ENCODE results near the gene FEZF2.

FEZF2 gene

GRCh38 chr3:62373215-62373614 is at the start of gene FEZF2:
Gene FEZF2, minus strand, starts transcription at chr3:62373550. Its CDS starts 682 bp downstream, at chr3:62372868.
- DNase-seq = no peak

DNA sequence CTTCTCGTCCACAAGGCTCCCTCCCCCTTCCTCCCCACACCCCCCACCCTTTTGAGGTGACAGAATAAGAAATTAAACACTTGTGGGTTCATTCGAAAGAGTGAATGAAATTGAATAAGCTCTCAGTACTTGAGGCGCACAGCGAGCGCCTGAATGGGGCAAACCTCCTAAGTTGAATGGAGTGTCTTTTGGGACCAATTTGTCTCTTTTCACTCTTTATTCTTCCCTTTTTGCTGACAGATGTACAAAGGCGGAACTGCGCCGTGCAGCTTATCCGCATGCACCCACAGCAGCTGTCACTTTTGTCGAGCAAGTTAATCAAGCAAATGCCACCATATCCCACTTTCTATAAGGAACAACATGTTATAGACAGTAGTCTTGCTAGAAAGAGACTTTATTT is 47.9 kb upstream of the FEZF2 start:
- DNase-seq = no peak

DNA sequence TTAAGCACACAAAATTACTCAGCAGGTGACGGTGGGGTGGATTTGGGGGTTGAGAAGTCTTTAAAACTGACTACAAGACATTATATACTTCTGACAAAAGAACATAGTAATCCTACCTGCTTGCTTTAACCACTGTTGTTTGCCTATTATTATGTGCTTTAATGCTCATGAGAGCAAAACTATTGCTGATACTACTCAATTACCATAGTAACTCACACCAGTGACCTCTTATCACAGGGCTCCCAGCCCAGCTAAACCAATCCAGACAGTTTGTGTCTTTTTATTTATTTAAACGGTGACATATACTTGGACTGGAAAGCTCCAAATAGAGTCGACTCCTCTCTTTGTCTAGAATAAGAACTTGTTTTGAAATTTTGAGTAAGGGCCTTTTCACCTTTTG is 42.8 kb upstream of the FEZF2 start:
- DNase-seq = no peak

- DNase-seq = no peak
Measured at GRCh38 chr3:62415312-62415801, 42.0 kb upstream of the FEZF2 start.

DNA sequence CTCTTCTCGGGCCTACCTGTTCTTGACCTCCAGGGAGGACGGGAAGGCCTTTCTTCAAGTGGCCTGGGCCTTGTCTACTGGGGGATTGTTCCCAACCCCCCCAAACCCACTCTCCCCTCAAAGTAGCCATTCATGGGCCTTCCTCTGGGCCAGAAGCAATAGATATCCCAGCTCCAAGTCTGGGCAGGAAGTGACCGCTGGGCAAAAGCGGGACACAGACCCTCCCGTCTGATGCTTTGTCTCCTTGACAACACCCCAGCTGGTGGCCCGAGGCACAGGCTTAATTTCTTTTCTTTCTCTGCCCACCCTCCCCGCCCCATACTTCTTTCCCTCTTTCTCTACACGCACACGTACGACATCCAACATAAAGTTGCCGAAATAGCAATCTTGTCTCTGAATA is 41.4 kb upstream of the FEZF2 start:
- no peak for DNase-seq

DNA sequence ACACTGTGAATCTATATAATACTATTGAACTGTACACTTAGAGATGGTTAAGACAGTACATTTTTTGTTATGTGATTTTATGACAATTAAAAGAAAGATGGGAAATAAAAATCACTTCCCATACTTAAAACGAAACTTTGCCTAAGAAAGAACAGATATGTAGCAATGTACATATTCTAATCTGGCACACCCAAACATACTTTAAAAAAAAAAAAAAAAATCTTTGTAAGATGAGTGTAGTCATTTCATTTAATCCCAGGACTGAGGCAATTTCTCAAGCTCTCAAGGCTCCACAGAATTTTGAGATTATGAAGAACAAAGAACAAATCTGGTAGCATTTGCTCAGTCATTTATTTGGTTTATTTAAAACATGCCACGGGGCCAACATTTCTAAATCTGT is 40.3 kb upstream of the FEZF2 start:
- no peak for DNase-seq

GRCh38 chr3:62406945-62407344 is 33.6 kb upstream of the FEZF2 start:
- DNase-seq = no peak

DNA sequence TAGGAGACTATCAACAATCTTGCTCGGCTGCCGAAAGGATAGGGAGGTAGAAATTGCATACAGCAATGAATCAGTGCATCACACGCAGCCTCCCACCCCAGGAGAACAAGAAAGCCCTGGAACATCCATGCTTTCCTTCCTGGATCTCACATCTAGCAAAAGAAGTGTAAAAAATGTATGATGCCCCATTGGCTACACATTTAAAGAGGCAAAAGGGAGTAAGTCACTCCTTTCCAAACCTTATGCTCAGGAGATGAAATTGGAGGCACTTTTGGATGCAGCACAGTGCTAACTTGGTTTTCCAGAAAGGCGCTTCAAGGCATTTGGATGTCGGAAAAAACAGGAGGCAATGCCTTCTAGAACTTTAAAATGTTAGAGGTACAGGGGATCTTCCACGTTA is 32.2 kb upstream of the FEZF2 start:
- DNase-seq = no peak

DNA sequence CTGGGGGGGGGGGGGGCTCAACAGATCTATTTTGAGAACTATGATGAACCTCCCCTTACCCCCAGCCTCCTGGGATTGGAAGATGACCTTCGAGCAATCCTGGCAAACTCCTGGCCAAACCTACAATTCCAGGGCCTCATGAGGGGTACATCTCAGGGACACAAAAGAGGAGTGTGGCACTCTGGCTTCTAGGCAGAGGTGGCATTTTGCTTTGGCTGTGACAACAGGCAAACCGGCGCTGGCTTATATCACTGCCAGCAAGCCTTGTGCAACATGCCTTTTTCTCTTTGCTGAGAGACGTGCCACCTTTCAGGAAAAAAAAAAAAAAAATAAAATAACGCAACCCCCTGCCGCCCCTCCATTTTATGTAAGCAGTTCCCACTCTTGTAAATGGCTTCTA is 31.8 kb upstream of the FEZF2 start:
- DNase-seq = no peak

GRCh38 chr3:62404321-62404720 is 31.0 kb upstream of the FEZF2 start:
- DNase-seq = no peak

DNA sequence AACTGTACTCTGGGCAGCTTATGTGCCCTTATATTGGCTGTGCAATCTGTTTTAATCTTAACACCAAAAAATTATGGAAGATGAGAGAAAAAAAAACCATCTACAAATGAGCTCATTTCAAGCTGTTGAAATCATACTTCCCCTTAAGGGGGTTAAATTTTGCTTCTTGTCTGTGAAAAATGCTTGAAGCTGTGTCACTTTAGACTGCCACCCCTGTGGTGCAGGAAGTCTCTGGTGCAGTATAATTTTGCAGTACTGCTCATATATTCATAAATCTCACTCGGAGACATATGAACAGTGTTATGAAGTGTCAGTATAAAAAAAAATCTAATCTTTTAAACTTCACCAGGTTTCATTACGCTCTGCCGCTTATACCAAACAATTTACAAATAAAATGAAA is 30.4 kb upstream of the FEZF2 start:
- DNase-seq = no peak

DNA sequence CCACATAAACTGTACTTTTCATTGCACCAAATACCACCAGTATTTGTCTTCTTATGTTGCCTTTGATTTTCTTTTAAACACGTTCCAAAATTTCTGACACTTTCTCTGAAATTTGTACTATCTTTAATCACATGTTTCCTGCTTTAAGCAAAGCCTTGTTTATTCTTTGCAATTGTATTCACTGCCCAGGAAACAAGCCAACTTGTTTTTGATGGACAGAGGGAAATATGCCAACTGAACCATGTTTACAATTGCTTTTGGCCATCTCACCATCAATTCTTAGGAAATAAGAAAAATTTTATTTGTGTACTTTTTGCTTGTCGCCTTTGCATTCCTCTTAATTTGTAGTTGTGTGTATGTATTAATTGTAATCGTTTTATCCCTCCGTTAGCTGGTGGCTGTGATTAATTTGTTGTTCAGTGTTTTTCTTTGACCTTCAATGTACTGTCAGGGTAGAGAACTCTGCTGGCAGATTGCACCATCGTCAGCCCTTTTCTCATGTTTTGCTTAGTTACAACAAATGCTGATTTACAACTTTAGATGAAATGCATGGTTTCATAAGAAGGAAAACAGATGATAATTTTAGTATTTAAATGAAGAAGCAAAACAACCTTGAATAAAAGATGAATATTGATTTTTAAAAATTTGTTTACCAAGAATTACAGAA is 19.4 kb upstream of the FEZF2 start:
- DNase-seq = no peak

- no peak for DNase-seq
Measured at GRCh38 chr3:62387251-62387650, 13.9 kb upstream of the FEZF2 start.

- DNase-seq = no peak
Measured at GRCh38 chr3:62379321-62379798, 6.0 kb upstream of the FEZF2 start.

- no peak for DNase-seq
Measured at GRCh38 chr3:62378921-62379320, 5.6 kb upstream of the FEZF2 start.

GRCh38 chr3:62378311-62378789 is 5.0 kb upstream of the FEZF2 start:
- DNase-seq = no peak

- DNase-seq = no peak
Measured at GRCh38 chr3:62376906-62377877, 3.8 kb upstream of the FEZF2 start.

- no peak for DNase-seq
Measured at GRCh38 chr3:62376454-62376720, 3.0 kb upstream of the FEZF2 start.

GRCh38 chr3:62375655-62376453 is 2.5 kb upstream of the FEZF2 start:
- DNase-seq = no peak

DNA sequence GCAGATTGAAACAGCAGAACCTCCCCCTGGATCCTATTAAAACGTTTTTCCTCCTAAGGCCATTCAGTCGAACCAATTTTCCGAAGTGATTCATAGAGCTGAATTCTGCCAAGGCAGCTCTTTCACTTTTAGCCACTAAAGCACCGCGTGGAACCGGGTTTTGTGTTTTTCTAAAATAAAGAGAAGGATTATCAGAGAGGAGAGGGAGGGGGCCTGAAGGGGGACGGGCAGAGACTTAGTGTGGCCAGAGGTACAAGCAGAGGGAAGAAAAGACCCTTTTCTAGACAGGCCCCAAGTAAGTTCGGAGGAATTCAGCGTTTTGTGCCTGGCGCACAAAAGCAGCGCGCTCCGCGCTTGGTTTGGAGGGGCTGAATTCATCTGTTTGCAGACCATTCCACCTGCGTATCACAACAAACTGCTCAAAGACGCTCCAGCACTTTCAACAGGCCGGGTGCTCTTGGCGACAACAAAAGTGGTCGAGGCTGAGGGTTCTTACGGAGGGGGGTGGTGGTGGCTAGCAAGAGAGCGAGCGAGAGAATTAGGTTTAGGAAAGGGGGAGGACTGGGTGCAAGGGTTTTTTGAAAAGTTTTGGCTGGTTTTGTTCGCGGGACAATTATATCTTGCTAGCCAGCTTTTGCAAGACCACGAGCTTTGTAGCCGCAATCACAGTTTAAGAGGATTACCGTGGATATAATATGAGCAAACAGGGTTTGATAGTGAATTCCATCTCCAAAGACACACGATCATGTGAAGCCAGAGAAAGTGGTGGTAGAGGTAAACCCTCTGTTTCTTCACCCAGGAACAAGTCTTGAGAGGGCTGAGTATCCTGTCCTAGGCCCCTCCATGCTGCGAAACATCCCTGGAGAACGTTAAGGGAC is 1.2 kb upstream of the FEZF2 start:
- DNase-seq = no peak

- no peak for DNase-seq
Measured at GRCh38 chr3:62373714-62374333, 474 bp upstream of the FEZF2 start.

DNA sequence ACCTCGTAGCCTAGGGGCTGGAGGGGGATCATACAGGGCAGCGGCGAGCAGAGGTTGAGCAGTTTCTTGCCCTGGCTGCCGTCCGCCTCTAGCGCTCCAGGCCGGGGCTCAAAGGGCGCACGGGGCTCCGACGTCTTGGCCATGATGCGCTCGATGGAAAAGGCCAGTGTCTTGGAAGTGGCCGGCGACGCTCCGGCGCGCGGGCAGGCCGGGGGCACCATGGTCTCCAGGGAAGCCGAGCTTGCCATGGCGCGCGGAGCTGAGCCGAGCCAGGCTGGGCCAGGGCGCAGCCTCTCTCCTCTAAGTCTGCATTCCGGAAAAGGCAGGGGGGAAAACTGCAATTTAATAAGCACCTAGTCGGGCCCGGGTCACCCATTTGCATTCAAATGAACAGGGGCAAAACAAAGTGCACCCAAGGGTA is 719 bp downstream of the FEZF2 start:
- DNase-seq = no peak
